Panc1 (cell line): Measurements from ENCODE around the gene DCC. TPM values are rescaled to one million over a fixed set of nuclear protein-coding genes. Genes with fewer than 3 reads are reported as not detected.

Experiments
- ATAC-seq: fragments of 200-7000 bp; cut with Tn5 transposase; 2 replicates; pipeline ENCODE4 v1.9.1; 2020; ENCODE audit warnings: mild to moderate bottlenecking, moderate library complexity
- BruUV-seq: library from RNA; stranded (reverse); fragments of 400-500 nt; replicated peaks from 2 replicates; lab custom pipeline; 2021; lab: Mats Ljungman, UMichigan
- CTCF ChIA-PET: fragments of 300-600 bp; sonication (Branson Sonifier 250); formaldehyde crosslinking; loops from one replicate; lab custom pipeline; 2022; ENCODE audit warnings: antibody characterized with exemption; lab: Charles Lee
- POLR2A ChIA-PET: fragments of 300-600 bp; sonication (Branson Sonifier 250); formaldehyde crosslinking; loops from one replicate; lab custom pipeline; 2022; ENCODE audit warnings: antibody characterized with exemption; lab: Charles Lee
- DNase-seq: peaks from one replicate; pipeline ENCODE4 v3.0.0-alpha.2; 2010; ENCODE audit warnings: low read depth, low spot score
- H3K27ac ChIP-seq: 2 replicates; pipeline ENCODE4 v1.5.1; 2011; ENCODE audit warnings: mild to moderate bottlenecking, low read length, inconsistent platforms
- H3K27me3 ChIP-seq: fragments of 200-500 bp; sonication (Bioruptor generic); 2 replicates; pipeline ENCODE4 v1.6.0; 2014; ENCODE audit warnings: low read length, inconsistent platforms; ENCODE audit not compliant: control insufficient read depth, insufficient read depth
- H3K36me3 ChIP-seq: fragments of 200-500 bp; sonication (Bioruptor generic); 2 replicates; pipeline ENCODE4 v1.5.1; 2014; ENCODE audit warnings: inconsistent platforms, mild to moderate bottlenecking, low read length, moderate library complexity; ENCODE audit not compliant: control insufficient read depth, insufficient read depth
- H3K4me1 ChIP-seq: 2 replicates; pipeline ENCODE4 v1.5.1; 2011; ENCODE audit warnings: inconsistent platforms, mild to moderate bottlenecking, low read length, moderate library complexity; ENCODE audit not compliant: control insufficient read depth, insufficient read depth
- H3K4me3 ChIP-seq, 2 experiments: 2 replicates each; pipeline ENCODE4 v1.5.1; 2011 to 2012; ENCODE audit warnings: low read depth in 2 of 2, low read length in 2 of 2, mild to moderate bottlenecking in 2 of 2, inconsistent platforms in 1 of 2, moderate library complexity in 1 of 2
- H3K9me3 ChIP-seq: fragments of 200-500 bp; sonication (Bioruptor generic); 2 replicates; pipeline ENCODE4 v1.5.1; 2014; ENCODE audit warnings: low read depth, mild to moderate bottlenecking, inconsistent platforms, low read length, moderate library complexity; ENCODE audit not compliant: control insufficient read depth, insufficient read depth
- POLR2AphosphoS5 ChIP-seq: IDR thresholded peaks from 2 replicates; pipeline ENCODE4 v1.6.1; 2012; ENCODE audit warnings: mild to moderate bottlenecking, low read depth, low read length, moderate library complexity
- SIN3A ChIP-seq: IDR thresholded peaks from 2 replicates; pipeline ENCODE4 v1.6.1; 2012; ENCODE audit warnings: low read depth, mild to moderate bottlenecking, low read length, moderate library complexity, borderline replicate concordance; ENCODE audit not compliant: insufficient read depth
- TCF7L2 ChIP-seq: IDR thresholded peaks from 2 replicates; pipeline ENCODE4 v1.6.1; 2011; ENCODE audit warnings: mild to moderate bottlenecking, low read depth, low read length, inconsistent platforms
- in situ Hi-C: cut with HindIII; loops from 2 replicates; pipeline ENCODE4 v1.10.0; 2016; ENCODE audit warnings: low sequenced_read_pairs, low pct_unique_long_range_greater_than_20kb
- intact Hi-C: fragments of 100-400 bp; cut with micrococcal nuclease; formaldehyde crosslinking; loops from one replicate; pipeline ENCODE4 v1.10.0; 2022; ENCODE audit not compliant: unreplicated experiment
- total RNA-seq: library from RNA; stranded (reverse); gene quantifications from one replicate; pipeline ENCODE4 v1.2.1, GENCODE V29; 2021; ENCODE audit not compliant: unreplicated experiment
- TF ChIP-seq, protein P1 (sequence below): fragments of 450-650 bp; IDR thresholded peaks from 2 replicates; pipeline ENCODE4 v1.5.1; 2017; ENCODE audit warnings: mild to moderate bottlenecking
- TF ChIP-seq, protein P2 (sequence below), 2 experiments: IDR thresholded peaks; 2 replicates each; pipeline ENCODE4 v1.6.1; 2011 to 2012; ENCODE audit warnings: low read depth in 2 of 2, control low read depth in 1 of 2, low read length in 1 of 2, mild to moderate bottlenecking in 1 of 2, moderate library complexity in 1 of 2; ENCODE audit not compliant: insufficient read depth in 1 of 2

DCC gene
- total RNA-seq, 1 experiment from 2014 or later = not detected

DNA sequence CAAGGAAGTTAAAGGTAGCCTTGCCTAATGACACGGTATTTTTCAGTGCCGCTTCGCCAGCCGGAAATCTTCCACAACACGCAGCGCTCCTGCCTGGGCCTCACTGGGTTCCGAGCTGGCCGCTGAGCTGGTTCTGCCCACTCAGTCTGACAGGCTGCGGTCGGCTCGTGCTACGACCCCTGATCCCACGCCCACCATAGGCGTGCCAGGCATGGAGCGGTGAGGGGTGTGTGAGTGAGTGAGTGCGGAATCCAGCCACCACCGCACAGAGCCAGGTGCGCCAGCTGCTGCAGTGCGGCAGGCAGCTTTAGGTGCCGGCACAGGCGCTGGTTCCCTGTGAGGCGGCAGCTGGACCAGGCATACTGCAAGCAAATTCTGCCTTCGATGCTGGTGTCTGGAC is 407.9 kb downstream of the DCC start:
- H3K4me3 ChIP-seq = no peak overlapping the region
- intact Hi-C loops = no loop called here
- no peaks in the 10 kb centered on the region for H3K36me3 ChIP-seq
- POLR2A ChIA-PET = no interaction called here
- ATAC-seq = no peak
- TF ChIP-seq SIN3A = no peak
- TF ChIP-seq, protein P1, sequence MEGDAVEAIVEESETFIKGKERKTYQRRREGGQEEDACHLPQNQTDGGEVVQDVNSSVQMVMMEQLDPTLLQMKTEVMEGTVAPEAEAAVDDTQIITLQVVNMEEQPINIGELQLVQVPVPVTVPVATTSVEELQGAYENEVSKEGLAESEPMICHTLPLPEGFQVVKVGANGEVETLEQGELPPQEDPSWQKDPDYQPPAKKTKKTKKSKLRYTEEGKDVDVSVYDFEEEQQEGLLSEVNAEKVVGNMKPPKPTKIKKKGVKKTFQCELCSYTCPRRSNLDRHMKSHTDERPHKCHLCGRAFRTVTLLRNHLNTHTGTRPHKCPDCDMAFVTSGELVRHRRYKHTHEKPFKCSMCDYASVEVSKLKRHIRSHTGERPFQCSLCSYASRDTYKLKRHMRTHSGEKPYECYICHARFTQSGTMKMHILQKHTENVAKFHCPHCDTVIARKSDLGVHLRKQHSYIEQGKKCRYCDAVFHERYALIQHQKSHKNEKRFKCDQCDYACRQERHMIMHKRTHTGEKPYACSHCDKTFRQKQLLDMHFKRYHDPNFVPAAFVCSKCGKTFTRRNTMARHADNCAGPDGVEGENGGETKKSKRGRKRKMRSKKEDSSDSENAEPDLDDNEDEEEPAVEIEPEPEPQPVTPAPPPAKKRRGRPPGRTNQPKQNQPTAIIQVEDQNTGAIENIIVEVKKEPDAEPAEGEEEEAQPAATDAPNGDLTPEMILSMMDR = no peak
- no peak for TF ChIP-seq TCF7L2
- no peak for TF ChIP-seq POLR2AphosphoS5
- TF ChIP-seq, protein P2, sequence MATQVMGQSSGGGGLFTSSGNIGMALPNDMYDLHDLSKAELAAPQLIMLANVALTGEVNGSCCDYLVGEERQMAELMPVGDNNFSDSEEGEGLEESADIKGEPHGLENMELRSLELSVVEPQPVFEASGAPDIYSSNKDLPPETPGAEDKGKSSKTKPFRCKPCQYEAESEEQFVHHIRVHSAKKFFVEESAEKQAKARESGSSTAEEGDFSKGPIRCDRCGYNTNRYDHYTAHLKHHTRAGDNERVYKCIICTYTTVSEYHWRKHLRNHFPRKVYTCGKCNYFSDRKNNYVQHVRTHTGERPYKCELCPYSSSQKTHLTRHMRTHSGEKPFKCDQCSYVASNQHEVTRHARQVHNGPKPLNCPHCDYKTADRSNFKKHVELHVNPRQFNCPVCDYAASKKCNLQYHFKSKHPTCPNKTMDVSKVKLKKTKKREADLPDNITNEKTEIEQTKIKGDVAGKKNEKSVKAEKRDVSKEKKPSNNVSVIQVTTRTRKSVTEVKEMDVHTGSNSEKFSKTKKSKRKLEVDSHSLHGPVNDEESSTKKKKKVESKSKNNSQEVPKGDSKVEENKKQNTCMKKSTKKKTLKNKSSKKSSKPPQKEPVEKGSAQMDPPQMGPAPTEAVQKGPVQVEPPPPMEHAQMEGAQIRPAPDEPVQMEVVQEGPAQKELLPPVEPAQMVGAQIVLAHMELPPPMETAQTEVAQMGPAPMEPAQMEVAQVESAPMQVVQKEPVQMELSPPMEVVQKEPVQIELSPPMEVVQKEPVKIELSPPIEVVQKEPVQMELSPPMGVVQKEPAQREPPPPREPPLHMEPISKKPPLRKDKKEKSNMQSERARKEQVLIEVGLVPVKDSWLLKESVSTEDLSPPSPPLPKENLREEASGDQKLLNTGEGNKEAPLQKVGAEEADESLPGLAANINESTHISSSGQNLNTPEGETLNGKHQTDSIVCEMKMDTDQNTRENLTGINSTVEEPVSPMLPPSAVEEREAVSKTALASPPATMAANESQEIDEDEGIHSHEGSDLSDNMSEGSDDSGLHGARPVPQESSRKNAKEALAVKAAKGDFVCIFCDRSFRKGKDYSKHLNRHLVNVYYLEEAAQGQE (IDR thresholded peaks at IDR 0.05; ENCODE audit: insufficient read depth in 1 of 2, low read depth in 2 of 2, low read length in 1 of 2) = no peak
- BruUV-seq = no TSS peak
- DNase-seq = no peak
- CTCF ChIA-PET = no interaction called here
- H3K27ac ChIP-seq = no peak overlapping the region
- in situ Hi-C loops = no loop called here
- H3K9me3 ChIP-seq = no peaks in the 10 kb centered on the region
- H3K4me1 ChIP-seq = no peaks in the 10 kb centered on the region
- no peaks in the 10 kb centered on the region for H3K27me3 ChIP-seq

GRCh38 chr18:52748343-52748742 is 408.3 kb downstream of the DCC start:
- H3K36me3 ChIP-seq = no peaks in the 10 kb centered on the region
- no TSS peak for BruUV-seq
- no peak overlapping the region for H3K27ac ChIP-seq
- intact Hi-C loops = no loop called here
- no peaks in the 10 kb centered on the region for H3K4me1 ChIP-seq
- ATAC-seq = no peak
- ChIA-PET CTCF (no interaction called here), POLR2A (no interaction called here)
- no peaks in the 10 kb centered on the region for H3K27me3 ChIP-seq
- H3K4me3 ChIP-seq = no peak overlapping the region
- TF ChIP-seq, protein P2 (IDR thresholded peaks at IDR 0.05; ENCODE audit: insufficient read depth in 1 of 2, low read depth in 2 of 2, low read length in 1 of 2) = no peak
- TF ChIP-seq POLR2AphosphoS5 = no peak
- TF ChIP-seq, protein P1 = no peak
- no peaks in the 10 kb centered on the region for H3K9me3 ChIP-seq
- in situ Hi-C loops = no loop called here
- DNase-seq = no peak
